Measurements from ENCODE around the gene FANCE. TPM values are rescaled to one million over a fixed set of nuclear protein-coding genes. Genes with fewer than 3 reads are reported as not detected.

Gene FANCE
- total and polyA plus RNA-seq, 8 donors = 5.4 to 13.7 (median 11.6) TPM

DNA sequence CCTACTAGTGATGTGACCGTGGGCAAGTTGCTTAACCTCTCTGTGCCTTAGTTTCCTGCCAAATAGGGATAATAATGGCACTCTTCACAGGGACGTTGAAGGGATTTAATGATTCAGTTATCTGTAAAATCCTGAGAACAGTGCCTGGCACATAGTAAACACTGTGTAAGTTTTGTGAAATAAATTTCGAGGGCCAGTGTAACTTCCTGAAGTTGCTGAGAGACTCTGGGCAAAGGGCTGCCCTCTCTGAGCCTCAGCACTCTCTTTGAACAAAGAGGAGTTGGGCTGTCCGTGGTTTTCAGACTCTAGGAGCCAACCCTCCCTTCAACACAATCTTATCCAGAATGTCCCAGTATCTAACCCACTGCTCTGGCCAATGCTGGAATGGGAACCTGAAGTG, 47.2 kb downstream of the FANCE start:
- H3K4me3 ChIP-seq = no peak overlapping the region
- DNase-seq (no peak), ATAC-seq (no peak)
- H3K27ac ChIP-seq = no peak overlapping the region
- intact Hi-C loops (cut with DNase I) = no loop called here
- H3K9me3 ChIP-seq = no peaks in the 10 kb centered on the region
- no peaks in the 10 kb centered on the region for H3K36me3 ChIP-seq
- TF ChIP-seq, protein P1, sequence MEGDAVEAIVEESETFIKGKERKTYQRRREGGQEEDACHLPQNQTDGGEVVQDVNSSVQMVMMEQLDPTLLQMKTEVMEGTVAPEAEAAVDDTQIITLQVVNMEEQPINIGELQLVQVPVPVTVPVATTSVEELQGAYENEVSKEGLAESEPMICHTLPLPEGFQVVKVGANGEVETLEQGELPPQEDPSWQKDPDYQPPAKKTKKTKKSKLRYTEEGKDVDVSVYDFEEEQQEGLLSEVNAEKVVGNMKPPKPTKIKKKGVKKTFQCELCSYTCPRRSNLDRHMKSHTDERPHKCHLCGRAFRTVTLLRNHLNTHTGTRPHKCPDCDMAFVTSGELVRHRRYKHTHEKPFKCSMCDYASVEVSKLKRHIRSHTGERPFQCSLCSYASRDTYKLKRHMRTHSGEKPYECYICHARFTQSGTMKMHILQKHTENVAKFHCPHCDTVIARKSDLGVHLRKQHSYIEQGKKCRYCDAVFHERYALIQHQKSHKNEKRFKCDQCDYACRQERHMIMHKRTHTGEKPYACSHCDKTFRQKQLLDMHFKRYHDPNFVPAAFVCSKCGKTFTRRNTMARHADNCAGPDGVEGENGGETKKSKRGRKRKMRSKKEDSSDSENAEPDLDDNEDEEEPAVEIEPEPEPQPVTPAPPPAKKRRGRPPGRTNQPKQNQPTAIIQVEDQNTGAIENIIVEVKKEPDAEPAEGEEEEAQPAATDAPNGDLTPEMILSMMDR (IDR thresholded peaks at IDR 0.05) = no peak
- H3K4me1 ChIP-seq = peaks cover 8 to 30% of the 10 kb centered on the region in 2 donors
- peaks cover 3 to 95% of the 10 kb centered on the region in 2 donors for H3K27me3 ChIP-seq

- no peak for ATAC-seq
Observed at GRCh38 chr6:35500782-35501181, 48.6 kb downstream of the FANCE start.

GRCh38 chr6:35501784-35502183, 49.6 kb downstream of the FANCE start:
- Histone ChIP-seq H3K4me3 (no peak overlapping the region), H3K27me3 (peaks cover 3 to 95% of the 10 kb centered on the region in 2 donors), H3K4me1 (peaks cover 7 to 14% of the 10 kb centered on the region in 2 donors), H3K36me3 (no peaks in the 10 kb centered on the region), H3K27ac (no peak overlapping the region), H3K9me3 (no peaks in the 10 kb centered on the region)
- TF ChIP-seq, protein P1 (IDR thresholded peaks at IDR 0.05) = no peak
- ATAC-seq = no peak
- intact Hi-C loops (cut with DNase I) = no loop called here
- no peak for DNase-seq

More at GRCh38 chr6:35500782-35501181, 48.6 kb downstream of the FANCE start:
- no peaks in the 10 kb centered on the region for H3K36me3 ChIP-seq
- H3K4me1 ChIP-seq = peaks cover 7 to 17% of the 10 kb centered on the region in 2 donors
- peak in 1 of 4 donors; percentile 4 for DNase-seq
- H3K27me3 ChIP-seq = peaks cover 3 to 95% of the 10 kb centered on the region in 2 donors
- TF ChIP-seq, protein P1 (IDR thresholded peaks at IDR 0.05) = no peak
- H3K4me3 ChIP-seq = no peak overlapping the region
- H3K9me3 ChIP-seq = no peaks in the 10 kb centered on the region
- no peak overlapping the region for H3K27ac ChIP-seq
- intact Hi-C loops (cut with DNase I) = no loop called here

GRCh38 chr6:35503534-35503933, 51.4 kb downstream of the FANCE start:
- intact Hi-C loops (cut with DNase I) = no loop called here
- ATAC-seq = no peak
- Histone ChIP-seq H3K27me3 (peaks cover 3 to 82% of the 10 kb centered on the region in 2 donors), H3K36me3 (no peaks in the 10 kb centered on the region), H3K4me1 (peaks cover 0 to under 1% of the 10 kb centered on the region in 2 donors), H3K9me3 (no peaks in the 10 kb centered on the region), H3K27ac (no peak overlapping the region), H3K4me3 (no peak overlapping the region)
- TF ChIP-seq, protein P1 (IDR thresholded peaks at IDR 0.05) = no peak
- no peak for DNase-seq

DNA sequence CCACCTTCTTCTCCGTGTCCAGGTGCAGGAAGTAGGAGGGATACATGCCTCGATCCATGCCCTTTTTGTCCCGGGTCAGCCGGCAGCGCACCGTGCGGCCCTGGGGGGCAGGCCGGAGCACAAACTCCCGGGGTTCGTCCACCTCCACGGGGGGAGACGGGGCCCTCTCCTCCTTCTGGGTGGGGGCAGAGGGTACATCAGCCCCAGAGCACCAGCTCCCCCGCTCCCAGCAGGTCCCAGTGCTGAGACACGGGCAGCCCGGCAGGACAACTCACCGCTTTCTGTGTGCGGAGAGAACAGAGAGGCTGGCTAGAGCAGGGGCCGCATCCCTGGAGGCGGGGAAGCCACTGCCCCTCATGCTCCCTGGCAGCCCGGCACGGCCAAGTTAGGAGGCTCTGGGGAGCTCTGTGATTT, 53.9 kb downstream of the FANCE start:
- no peaks in the 10 kb centered on the region for H3K4me1 ChIP-seq
- peaks cover 3 to 85% of the 10 kb centered on the region in 2 donors for H3K27me3 ChIP-seq
- no peaks in the 10 kb centered on the region for H3K9me3 ChIP-seq
- DNase-seq (peak in 1 of 4 donors; percentile 59), ATAC-seq (no peak)
- no peak overlapping the region for H3K27ac ChIP-seq
- H3K36me3 ChIP-seq = no peaks in the 10 kb centered on the region
- no peak overlapping the region for H3K4me3 ChIP-seq
- intact Hi-C loops (cut with DNase I) = no loop called here
- TF ChIP-seq, protein P1 (IDR thresholded peaks at IDR 0.05) = no peak

Data from left lung (tissue), 10 donors.